Mononuclear cell (primary cell): Measurements from ENCODE around the gene ZCCHC14. TPM values are rescaled to one million over a fixed set of nuclear protein-coding genes. Genes with fewer than 3 reads are reported as not detected.

Source experiments
- H3K27me3 ChIP-seq: 2 replicates; pipeline ENCODE4 v1.6.0; 2011; ENCODE audit warnings: low read length, control low read depth; ENCODE audit not compliant: insufficient read depth
- H3K4me1 ChIP-seq: 2 replicates; pipeline ENCODE4 v1.5.1; 2011; ENCODE audit warnings: mild to moderate bottlenecking, low read length, control low read depth; ENCODE audit not compliant: insufficient read depth
- H3K4me3 ChIP-seq: 2 replicates; pipeline ENCODE4 v1.5.1; 2011; ENCODE audit warnings: mild to moderate bottlenecking, low read length, moderate library complexity
- H3K9me3 ChIP-seq: 2 replicates; pipeline ENCODE4 v1.5.1; 2011; ENCODE audit warnings: low read depth, mild to moderate bottlenecking, control low read depth, low read length
- total RNA-seq: library from RNA; depleted of rRNA; stranded (reverse); fragments of >200 nt; gene quantifications from one replicate; pipeline ENCODE4 v1.2.3, GENCODE V29; 2012

The ZCCHC14 gene
- total RNA-seq, 1 donor, result 6.0 TPM

DNA sequence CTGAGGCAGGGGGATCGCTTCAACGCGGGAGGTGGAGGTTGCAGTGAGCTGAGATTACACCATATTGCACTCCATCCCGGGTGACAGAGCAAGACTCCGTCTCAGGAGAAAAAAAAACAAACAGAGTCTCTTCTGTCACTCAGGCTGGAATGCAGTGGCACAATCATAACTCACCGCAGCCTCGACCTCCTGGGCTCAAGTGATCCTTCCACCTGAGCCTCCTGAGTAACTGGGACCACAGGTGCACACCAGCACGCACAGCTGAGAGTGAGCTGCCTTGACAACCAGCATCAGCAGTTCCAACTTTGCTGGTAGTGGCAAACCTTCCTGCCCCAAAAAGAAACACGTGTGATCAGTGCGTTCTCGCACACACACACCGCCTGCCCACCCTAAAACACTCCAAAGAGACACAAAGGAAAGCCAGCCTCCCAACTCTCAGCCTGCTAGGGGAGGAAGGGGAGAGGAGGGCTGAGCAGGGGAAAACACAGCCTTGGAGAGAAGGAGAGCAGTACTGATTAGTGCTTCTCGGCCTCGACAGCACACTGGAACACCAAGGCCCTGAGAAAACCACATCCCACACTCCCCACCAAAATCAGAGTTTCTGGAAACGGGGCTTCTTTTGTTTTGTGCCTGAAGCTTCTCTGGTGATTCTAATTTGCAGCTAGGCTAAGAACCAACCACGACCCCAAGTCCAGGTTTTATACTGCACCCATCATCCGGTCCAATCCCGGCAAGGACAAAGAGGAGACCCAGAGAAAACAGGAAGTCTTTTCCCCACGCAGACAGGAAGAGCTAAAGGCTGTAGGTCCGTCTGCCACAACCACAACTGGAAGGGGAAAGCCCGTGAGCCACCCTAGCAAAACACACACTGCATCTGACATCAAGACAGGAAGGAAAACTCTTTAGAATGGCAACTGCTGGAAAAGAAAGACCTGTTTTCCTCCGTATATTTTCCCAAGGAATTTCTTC, 28.8 kb downstream of the ZCCHC14 start:
- H3K9me3 ChIP-seq, result no peaks in the 10 kb centered on the region
- H3K4me3 ChIP-seq, result no peak overlapping the region
- H3K27me3 ChIP-seq, result no peaks in the 10 kb centered on the region
- H3K4me1 ChIP-seq, result peaks cover 36% of the 10 kb centered on the region

DNA sequence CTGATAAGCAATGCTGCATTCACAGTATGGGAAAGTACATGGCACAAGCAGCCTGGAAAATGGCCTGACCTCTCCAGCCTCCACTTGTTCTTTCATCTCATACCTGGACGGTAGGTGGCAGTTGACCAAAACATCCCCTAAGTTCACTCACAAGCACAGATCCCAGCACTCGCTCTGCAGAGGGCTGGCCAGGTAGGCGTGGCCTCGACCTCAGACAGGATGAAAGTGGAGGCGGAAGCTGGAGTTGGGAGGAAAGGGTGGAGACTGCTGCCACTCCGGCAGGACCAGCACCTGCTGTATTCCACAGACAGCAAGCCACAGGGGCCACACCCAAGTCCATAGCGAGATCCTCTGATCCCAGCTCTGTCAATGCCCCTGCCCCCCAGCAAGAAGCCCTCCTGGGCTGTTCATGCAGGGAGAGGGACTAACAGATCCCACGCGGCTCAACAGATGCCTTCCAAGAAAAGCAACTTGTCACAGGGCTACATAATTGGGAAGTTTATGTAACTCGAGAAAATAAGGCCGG, 31.3 kb downstream of the ZCCHC14 start:
- Histone ChIP-seq H3K9me3 (no peaks in the 10 kb centered on the region), H3K4me3 (no peak overlapping the region), H3K27me3 (no peaks in the 10 kb centered on the region), H3K4me1 (peaks cover 34% of the 10 kb centered on the region)

DNA sequence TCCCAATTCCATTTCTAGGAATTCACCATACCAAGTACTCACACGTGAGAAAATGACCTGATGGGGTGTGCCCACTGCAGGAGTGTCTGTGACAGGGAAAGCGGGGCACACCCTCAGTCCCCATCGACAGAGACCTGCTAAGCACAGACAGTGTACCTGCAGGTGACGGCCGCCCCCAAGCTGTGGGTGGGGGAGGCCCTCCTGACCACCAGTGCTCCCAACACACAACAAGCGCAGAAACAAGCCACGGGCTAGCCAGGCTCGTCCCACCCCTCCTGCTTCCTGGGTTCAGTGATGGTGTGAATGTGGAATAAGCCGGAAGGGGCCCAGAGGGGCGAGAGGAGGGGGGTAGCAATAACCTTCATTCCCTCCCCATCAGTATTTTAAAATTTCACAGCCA, 31.9 kb downstream of the ZCCHC14 start:
- Histone ChIP-seq H3K4me1 (peaks cover 28% of the 10 kb centered on the region), H3K9me3 (no peaks in the 10 kb centered on the region), H3K27me3 (no peaks in the 10 kb centered on the region), H3K4me3 (no peak overlapping the region)

DNA sequence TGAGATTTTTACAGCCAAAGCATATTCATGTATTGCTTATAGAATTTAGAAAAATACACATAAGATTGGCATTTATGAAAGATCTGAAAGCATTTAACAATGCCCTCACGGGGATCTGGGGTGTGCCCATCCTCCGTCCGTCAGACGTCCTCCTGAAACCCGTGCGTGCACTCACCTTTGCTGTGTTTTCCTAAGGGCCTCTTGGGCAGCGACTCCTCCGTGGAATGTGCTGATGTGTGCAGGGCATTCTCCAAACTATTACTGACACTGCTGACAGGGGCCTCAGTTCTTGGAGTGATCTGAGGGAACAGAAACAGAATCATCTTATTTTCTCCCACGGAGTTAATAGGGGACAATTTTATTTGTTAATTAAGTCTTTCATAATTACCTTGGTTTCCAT, 33.0 kb downstream of the ZCCHC14 start:
- Histone ChIP-seq H3K27me3 (no peaks in the 10 kb centered on the region), H3K4me3 (no peak overlapping the region), H3K9me3 (no peaks in the 10 kb centered on the region), H3K4me1 (peaks cover 17% of the 10 kb centered on the region)

DNA sequence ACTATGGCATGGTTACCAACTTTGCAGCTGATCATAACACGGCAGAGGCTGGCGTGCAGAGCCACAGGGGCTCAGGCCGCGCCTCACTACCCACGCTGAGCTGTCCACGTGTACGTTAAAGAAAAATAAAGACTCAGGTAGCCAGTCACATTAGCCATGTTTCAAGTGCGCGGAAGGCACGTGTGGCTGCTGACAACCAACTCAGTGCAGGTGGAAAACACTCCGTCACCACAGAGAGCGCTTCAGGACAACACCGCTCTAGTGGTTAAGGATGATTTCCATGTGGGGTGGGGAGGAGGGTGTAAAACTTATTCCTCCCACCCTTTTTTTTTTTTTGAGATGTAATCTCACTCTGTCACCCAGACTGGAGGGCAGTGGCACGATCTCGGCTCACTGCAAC, 33.8 kb downstream of the ZCCHC14 start:
- H3K4me3 ChIP-seq, result no peak overlapping the region
- no peaks in the 10 kb centered on the region for H3K27me3 ChIP-seq

DNA sequence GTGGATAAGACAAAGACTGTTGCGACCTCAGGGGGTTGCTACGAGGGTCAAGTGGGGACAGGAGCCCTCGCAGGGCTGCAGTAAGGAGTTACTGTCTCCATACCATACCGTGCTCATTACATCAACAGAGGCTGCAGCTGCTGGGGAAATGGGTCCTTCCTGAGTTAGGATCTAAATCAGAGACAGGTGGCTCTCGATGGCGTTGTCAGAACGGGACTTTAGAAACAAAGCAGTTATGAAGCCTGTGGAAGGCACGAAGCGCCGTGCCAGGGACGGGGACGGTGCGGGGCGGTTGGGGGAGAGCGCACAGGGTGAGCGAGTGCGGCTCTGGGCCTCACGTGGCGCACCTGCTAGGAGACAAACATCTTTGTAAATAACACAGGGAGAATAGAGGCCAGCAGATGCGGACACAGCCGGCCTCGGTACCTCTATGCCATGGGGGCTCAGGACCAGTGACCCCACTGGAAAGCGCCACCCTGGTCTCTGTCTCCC, 34.4 kb downstream of the ZCCHC14 start:
- Histone ChIP-seq H3K4me1 (peaks cover 4% of the 10 kb centered on the region), H3K27me3 (no peaks in the 10 kb centered on the region), H3K9me3 (no peaks in the 10 kb centered on the region), H3K4me3 (no peak overlapping the region)

More for the DNA sequence above, 33.8 kb downstream of the ZCCHC14 start:
- H3K4me1 ChIP-seq, result peaks cover 9% of the 10 kb centered on the region
- no peaks in the 10 kb centered on the region for H3K9me3 ChIP-seq

DNA sequence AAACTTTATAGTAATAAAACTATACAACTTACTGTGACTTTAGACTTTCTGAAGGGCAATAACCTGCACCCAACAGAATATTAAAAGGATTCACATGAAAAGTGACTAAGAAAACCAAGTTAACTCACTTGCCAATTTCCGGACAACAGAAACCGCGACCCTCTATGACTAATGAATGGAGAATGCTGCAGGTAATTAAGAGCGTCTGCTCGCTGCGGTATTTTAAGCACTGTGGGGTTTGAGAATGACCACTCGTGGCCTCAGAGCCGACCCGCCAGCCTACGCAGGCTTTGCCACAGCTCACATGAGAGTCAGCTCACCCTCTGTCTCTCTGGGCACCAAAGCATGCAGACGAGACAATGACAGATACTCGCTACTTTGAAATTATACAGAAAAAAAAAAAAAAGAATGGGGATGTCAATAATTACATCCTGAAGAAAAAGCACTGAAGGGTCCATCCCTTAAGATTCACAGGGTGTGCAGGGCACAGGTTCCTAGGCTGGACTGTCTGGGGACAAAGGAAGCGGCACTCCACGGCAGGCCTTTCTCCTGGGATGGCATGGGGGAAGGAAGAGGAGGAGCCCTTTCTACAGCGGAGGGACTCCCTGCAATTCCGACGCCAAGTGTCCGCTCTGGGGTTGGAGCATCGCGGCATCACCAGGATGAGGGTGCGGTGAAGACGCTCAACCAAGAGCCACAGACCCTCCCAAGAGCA, 35.0 kb downstream of the ZCCHC14 start:
- no peaks in the 10 kb centered on the region for H3K9me3 ChIP-seq

DNA sequence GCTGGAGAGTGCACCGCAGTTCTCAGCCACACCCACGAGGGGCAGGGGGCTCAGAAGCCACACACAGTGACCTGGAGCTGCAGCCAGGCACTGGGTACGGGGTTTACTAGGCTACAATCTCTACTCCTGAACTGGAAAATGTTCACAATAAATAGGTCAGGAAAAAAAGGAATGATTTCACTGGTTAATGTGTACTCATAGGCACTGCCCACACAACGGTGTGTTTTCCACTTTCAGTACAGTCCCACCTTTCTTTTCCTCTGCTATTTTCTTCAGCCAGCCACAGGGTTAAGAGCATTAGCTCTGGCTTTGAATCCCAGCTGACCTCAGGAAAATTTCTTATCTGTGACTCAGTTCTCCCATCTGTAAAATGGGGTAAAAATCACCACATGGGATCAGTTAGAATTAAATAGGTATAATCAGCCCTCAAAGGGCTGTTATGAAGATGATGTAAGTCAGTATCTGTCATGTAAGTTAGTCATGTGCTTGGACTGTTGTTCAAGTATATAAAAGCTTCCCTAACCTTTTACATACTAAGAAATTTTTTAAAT, 35.7 kb downstream of the ZCCHC14 start:
- Histone ChIP-seq H3K27me3 (no peaks in the 10 kb centered on the region), H3K9me3 (no peaks in the 10 kb centered on the region), H3K4me1 (peaks cover 4% of the 10 kb centered on the region), H3K4me3 (no peak overlapping the region)

More for the DNA sequence above, 35.0 kb downstream of the ZCCHC14 start:
- H3K4me3 ChIP-seq, result no peak overlapping the region
- H3K27me3 ChIP-seq, result no peaks in the 10 kb centered on the region
- H3K4me1 ChIP-seq, result peaks cover 4% of the 10 kb centered on the region

DNA sequence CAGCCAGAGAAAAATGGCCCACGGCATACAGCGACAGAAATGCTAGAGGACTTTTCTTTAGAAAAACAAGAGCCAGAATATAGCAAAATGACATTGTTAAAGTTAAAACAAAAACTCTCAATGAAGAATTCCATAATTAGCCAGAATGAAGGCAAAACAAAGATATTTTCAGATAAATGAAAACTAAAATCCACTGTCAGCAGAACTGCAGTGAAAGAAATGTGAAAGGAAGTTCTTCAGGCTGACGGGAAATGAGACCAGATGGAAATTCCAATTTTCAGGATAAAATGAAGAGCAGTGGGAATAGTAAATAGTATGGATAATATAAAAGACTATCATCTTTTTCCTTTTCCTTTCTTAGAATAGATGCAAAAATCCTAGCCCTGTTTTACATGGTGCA, 38.4 kb downstream of the ZCCHC14 start:
- no peaks in the 10 kb centered on the region for H3K4me1 ChIP-seq
- H3K27me3 ChIP-seq, result no peaks in the 10 kb centered on the region
- H3K9me3 ChIP-seq, result no peaks in the 10 kb centered on the region
- H3K4me3 ChIP-seq, result no peak overlapping the region

DNA sequence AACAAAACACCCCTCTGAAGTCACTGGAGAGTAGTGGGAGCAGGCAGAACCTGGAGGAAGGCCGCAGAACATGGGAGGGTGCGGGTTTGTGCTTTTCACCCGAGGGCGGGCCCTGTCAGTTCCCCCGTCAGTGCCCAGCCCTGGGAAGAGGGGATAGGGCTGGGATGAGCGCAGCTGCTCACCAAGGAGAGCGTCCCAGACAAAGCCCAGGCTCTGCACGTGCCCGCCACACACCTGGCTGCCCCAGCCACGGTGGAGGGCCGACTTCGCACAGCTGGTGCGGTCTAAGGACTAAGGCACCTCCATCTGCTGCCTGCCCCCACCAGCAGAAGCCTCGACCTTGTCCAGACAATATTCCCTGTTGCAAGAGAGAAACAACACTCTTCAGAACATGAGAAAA, 39.5 kb downstream of the ZCCHC14 start:
- H3K9me3 ChIP-seq, result no peaks in the 10 kb centered on the region
- no peaks in the 10 kb centered on the region for H3K4me1 ChIP-seq
- H3K4me3 ChIP-seq, result no peak overlapping the region
- H3K27me3 ChIP-seq, result no peaks in the 10 kb centered on the region

DNA sequence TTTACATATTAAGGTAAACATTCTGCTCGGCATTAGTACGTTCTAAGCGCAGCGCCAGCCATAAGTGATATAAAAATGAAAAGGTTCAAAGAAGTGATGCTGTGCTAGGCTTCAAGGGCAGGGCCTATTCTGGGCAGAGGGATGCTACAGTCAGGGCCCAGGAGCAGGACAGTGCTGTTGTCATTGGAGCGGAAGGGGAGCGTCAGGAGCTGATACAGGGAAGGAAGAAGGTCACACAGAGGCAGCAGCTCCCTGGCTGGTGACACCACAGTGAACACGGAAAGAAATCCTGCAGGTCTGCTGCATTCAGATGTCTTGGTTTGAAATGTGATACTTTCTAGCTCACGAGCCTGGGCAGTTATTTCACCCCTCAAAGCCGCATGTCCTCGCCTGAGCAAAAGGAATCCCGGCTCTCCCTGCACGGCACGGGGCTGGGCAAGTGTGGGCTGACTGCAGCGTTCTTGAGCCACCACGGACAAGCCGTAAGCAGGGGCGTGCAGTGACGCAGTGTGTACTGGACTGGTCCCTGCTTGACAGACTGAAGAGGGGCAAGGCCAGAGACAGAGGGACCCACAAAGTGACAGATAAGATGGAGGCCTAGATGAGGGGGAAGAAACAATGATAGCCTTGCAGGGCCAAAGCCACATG, 41.1 kb downstream of the ZCCHC14 start:
- no peaks in the 10 kb centered on the region for H3K4me1 ChIP-seq
- H3K27me3 ChIP-seq, result no peaks in the 10 kb centered on the region
- H3K4me3 ChIP-seq, result no peak overlapping the region
- H3K9me3 ChIP-seq, result no peaks in the 10 kb centered on the region

DNA sequence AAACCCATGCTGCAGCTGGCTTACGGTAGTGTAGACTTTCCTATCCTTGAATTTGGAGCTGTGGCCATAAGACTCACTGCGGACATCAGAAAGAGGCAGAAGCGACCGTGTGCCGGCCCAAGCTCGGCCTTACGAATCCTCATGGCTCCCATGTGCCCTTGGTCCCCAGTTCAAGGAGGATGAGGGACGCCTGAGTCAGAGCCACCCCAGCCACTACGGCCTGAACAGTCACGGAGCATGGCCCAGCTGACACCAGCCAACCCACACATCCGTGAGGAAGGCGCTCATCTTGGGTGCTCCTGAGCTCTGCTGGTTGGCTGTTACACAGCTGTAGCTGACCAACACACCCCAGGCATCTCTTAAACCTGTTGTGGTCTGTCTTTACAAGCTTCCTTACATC, 44.0 kb downstream of the ZCCHC14 start:
- Histone ChIP-seq H3K4me3 (no peak overlapping the region), H3K4me1 (no peaks in the 10 kb centered on the region)

DNA sequence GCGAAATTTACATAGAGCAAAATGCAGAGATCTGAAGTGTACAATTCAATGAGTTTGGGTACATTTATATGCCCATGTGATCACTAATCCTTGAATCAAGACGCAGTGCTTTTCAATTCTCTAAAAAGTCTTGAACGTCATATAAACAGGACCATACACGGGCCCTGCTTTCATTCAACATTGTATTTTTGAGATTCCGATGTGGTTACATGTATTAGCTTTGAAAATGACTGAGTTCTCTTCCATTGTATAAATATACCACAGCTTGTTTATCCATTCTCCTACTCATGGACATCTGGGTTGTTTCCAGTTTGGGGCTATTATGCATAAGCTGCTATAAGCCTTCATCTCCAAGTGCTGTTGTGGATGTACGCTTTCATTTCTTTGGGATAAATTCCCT, 45.5 kb downstream of the ZCCHC14 start:
- Histone ChIP-seq H3K4me1 (no peaks in the 10 kb centered on the region), H3K9me3 (no peaks in the 10 kb centered on the region), H3K4me3 (no peak overlapping the region), H3K27me3 (no peaks in the 10 kb centered on the region)

More for the DNA sequence above, 44.0 kb downstream of the ZCCHC14 start:
- H3K27me3 ChIP-seq, result no peaks in the 10 kb centered on the region
- H3K9me3 ChIP-seq, result no peaks in the 10 kb centered on the region

DNA sequence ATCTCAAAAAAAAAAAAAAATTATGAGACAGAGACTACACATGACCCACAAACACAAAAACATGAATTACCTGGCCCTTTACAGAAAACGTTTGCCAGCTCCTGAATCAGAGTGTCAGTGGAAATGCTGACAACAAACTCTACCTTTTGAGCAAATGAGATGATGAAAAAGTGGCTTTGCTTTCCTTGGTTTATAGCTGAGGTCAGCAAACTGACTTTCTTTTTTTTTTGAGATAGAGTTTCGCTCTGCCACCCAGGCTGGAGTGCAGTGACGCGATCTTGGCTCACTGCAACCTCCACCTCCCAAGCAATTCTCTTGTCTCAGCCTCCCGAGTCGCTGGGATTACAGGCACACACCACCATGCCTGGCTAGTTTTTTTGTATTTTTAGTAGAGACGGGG, 46.3 kb downstream of the ZCCHC14 start:
- Histone ChIP-seq H3K9me3 (no peaks in the 10 kb centered on the region), H3K27me3 (no peaks in the 10 kb centered on the region), H3K4me3 (no peak overlapping the region), H3K4me1 (no peaks in the 10 kb centered on the region)
